ENCODE data around the gene NSRP1. TPM values are rescaled to one million over a fixed set of nuclear protein-coding genes. Genes with fewer than 3 reads are reported as not detected.

The NSRP1 gene
- total and polyA plus RNA-seq, 2 of the 13 experiments (the other 11 are each of a cell fraction or from before 2014, with no cell fraction given): 7.0 to 14.3 TPM

DNA sequence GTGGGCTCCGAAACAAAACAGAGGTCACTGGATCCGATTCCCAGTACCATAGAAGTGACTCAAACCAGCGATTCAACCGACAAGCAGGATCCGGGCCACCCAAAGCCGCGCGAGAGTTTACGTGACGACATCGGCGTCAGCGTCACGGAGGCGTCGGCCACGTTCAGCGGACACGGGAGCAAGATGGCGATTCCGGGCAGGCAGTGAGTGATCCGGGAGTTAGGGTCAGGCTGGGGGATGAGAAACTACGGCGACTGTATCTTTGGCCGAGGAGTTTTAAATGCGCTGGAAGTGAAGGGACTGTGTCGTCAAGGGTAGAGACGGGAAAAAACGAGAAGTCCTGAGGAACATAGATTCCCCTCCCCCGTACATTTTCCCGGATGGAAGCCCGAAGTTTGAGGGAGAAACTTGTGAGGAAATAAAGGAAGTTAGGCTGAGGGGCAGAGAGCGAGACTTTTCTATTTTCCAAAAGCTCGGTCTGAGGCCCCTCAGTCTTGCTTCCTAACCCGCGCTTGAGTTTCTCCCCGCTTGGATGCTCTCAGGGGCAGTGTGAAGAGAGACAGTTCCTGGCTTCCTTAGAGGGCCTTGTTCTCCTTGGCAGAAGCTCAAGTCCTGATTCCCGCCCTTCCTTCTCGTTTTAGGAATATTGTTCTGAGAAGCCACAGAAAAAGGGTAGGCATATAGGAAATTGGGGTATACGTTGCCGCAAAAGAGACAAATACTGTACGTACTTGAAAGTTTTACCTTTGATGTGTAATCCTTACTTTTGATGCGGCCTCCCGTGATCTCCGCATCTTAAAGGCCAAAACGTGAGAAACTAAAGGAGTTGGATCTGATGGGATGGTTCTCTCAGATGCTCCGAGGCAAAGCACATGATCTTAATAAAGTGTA lies at the start of gene NSRP1 (continued):
- TF ChIP-seq, protein P1, sequence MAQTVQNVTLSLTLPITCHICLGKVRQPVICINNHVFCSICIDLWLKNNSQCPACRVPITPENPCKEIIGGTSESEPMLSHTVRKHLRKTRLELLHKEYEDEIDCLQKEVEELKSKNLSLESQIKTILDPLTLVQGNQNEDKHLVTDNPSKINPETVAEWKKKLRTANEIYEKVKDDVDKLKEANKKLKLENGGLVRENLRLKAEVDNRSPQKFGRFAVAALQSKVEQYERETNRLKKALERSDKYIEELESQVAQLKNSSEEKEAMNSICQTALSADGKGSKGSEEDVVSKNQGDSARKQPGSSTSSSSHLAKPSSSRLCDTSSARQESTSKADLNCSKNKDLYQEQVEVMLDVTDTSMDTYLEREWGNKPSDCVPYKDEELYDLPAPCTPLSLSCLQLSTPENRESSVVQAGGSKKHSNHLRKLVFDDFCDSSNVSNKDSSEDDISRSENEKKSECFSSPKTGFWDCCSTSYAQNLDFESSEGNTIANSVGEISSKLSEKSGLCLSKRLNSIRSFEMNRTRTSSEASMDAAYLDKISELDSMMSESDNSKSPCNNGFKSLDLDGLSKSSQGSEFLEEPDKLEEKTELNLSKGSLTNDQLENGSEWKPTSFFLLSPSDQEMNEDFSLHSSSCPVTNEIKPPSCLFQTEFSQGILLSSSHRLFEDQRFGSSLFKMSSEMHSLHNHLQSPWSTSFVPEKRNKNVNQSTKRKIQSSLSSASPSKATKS (CRISPR knock-in tag; IDR thresholded peaks at IDR 0.05): no peak; the same call in 1 of the 2 replicates
- TF ChIP-seq, protein P2, sequence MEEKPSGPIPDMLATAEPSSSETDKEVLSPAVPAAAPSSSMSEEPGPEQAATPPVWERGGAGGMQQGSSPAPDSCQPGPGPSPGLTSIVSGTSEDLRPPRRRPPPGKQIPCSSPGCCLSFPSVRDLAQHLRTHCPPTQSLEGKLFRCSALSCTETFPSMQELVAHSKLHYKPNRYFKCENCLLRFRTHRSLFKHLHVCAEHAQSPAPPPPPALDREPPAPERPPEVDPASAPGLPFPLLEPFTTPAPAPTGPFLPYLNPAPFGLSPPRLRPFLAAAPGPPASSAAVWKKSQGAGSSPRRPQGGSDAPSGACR (CRISPR knock-in tag; IDR thresholded peaks at IDR 0.05): no peak
- no peak for TF ChIP-seq PRPF4 (IDR thresholded peaks at IDR 0.05; ENCODE audit: low read depth, low read length, poor library complexity, severe bottlenecking)
- TF ChIP-seq, protein P3, sequence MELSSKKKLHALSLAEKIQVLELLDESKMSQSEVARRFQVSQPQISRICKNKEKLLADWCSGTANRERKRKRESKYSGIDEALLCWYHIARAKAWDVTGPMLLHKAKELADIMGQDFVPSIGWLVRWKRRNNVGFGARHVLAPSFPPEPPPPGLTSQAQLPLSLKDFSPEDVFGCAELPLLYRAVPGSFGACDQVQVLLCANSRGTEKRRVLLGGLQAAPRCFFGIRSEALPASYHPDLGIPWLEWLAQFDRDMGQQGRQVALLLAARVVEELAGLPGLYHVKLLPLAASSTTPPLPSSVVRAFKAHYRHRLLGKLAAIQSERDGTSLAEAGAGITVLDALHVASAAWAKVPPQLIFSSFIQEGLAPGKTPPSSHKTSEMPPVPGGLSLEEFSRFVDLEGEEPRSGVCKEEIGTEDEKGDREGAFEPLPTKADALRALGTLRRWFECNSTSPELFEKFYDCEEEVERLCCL (CRISPR knock-in tag; IDR thresholded peaks at IDR 0.05; ENCODE audit: borderline replicate concordance): no peak
- TF ChIP-seq, protein P4, sequence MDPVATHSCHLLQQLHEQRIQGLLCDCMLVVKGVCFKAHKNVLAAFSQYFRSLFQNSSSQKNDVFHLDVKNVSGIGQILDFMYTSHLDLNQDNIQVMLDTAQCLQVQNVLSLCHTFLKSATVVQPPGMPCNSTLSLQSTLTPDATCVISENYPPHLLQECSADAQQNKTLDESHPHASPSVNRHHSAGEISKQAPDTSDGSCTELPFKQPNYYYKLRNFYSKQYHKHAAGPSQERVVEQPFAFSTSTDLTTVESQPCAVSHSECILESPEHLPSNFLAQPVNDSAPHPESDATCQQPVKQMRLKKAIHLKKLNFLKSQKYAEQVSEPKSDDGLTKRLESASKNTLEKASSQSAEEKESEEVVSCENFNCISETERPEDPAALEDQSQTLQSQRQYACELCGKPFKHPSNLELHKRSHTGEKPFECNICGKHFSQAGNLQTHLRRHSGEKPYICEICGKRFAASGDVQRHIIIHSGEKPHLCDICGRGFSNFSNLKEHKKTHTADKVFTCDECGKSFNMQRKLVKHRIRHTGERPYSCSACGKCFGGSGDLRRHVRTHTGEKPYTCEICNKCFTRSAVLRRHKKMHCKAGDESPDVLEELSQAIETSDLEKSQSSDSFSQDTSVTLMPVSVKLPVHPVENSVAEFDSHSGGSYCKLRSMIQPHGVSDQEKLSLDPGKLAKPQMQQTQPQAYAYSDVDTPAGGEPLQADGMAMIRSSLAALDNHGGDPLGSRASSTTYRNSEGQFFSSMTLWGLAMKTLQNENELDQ (CRISPR knock-in tag; IDR thresholded peaks at IDR 0.05; ENCODE audit: borderline replicate concordance): no peak
- peak; percentile 88 for TF ChIP-seq NFRKB (IDR thresholded peaks at IDR 0.05)
- TF ChIP-seq CREB1 (IDR thresholded peaks at IDR 0.05): peak; percentile 98
- peak; percentile 95 for TF ChIP-seq CREB1 (CRISPR knock-in tag; IDR thresholded peaks at IDR 0.05)
- no peak for TF ChIP-seq JUNB (CRISPR knock-in tag; IDR thresholded peaks at IDR 0.05; ENCODE audit: borderline replicate concordance)
- TF ChIP-seq, protein P5, sequence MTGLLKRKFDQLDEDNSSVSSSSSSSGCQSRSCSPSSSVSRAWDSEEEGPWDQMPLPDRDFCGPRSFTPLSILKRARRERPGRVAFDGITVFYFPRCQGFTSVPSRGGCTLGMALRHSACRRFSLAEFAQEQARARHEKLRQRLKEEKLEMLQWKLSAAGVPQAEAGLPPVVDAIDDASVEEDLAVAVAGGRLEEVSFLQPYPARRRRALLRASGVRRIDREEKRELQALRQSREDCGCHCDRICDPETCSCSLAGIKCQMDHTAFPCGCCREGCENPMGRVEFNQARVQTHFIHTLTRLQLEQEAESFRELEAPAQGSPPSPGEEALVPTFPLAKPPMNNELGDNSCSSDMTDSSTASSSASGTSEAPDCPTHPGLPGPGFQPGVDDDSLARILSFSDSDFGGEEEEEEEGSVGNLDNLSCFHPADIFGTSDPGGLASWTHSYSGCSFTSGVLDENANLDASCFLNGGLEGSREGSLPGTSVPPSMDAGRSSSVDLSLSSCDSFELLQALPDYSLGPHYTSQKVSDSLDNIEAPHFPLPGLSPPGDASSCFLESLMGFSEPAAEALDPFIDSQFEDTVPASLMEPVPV (CRISPR knock-in tag; IDR thresholded peaks at IDR 0.05): peak; percentile 57; the same call in 1 of the 2 replicates
- TF ChIP-seq FOXP1 (IDR thresholded peaks at IDR 0.05): no peak
- peak; percentile 24; the same call in 1 of the 2 replicates for TF ChIP-seq FOXP1 (CRISPR knock-in tag; IDR thresholded peaks at IDR 0.05)
- TF ChIP-seq ZNF263 (CRISPR knock-in tag; IDR thresholded peaks at IDR 0.05): no peak; the same call in 1 of the 2 replicates
- TF ChIP-seq, protein P6, sequence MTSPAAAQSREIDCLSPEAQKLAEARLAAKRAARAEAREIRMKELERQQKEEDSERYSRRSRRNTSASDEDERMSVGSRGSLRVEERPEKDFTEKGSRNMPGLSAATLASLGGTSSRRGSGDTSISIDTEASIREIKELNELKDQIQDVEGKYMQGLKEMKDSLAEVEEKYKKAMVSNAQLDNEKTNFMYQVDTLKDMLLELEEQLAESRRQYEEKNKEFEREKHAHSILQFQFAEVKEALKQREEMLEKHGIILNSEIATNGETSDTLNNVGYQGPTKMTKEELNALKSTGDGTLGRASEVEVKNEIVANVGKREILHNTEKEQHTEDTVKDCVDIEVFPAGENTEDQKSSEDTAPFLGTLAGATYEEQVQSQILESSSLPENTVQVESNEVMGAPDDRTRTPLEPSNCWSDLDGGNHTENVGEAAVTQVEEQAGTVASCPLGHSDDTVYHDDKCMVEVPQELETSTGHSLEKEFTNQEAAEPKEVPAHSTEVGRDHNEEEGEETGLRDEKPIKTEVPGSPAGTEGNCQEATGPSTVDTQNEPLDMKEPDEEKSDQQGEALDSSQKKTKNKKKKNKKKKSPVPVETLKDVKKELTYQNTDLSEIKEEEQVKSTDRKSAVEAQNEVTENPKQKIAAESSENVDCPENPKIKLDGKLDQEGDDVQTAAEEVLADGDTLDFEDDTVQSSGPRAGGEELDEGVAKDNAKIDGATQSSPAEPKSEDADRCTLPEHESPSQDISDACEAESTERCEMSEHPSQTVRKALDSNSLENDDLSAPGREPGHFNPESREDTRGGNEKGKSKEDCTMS (CRISPR knock-in tag; conservative IDR thresholded peaks at IDR 0.05): no peak
- TF ChIP-seq, protein P7, sequence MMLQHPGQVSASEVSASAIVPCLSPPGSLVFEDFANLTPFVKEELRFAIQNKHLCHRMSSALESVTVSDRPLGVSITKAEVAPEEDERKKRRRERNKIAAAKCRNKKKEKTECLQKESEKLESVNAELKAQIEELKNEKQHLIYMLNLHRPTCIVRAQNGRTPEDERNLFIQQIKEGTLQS (CRISPR knock-in tag; IDR thresholded peaks at IDR 0.05): 0 out of 2 replicates have a peak, but pooled peaks have one; percentile 23
- no peak for TF ChIP-seq FIP1L1 (IDR thresholded peaks at IDR 0.05; ENCODE audit: borderline replicate concordance, insufficient read depth, low read depth, low read length)
- TF ChIP-seq SNRNP70 (IDR thresholded peaks at IDR 0.05; ENCODE audit: low read depth, low read length): no peak

Measured in HepG2 (cell line).